NB4 (cell line): Measurements from ENCODE around the gene PIBF1.

Experiments used
- DNase-seq: peaks from one replicate; pipeline ENCODE4 v3.0.0; 2010; ENCODE audit warnings: low read depth
- H3K4me3 ChIP-seq: one replicate; pipeline ENCODE4 v1.5.1; 2011; ENCODE audit warnings: mild to moderate bottlenecking, low read depth, low read length, moderate library complexity
- MYC ChIP-seq: IDR thresholded peaks from 2 replicates; pipeline ENCODE4 v1.6.1; 2011; ENCODE audit warnings: low read depth, low read length
- POLR2A ChIP-seq: IDR thresholded peaks from 2 replicates; pipeline ENCODE4 v1.6.1; 2011; ENCODE audit warnings: mild to moderate bottlenecking; ENCODE audit not compliant: insufficient read length; ENCODE audit errors: extremely low read depth
- TF ChIP-seq, protein P1 (sequence below): IDR thresholded peaks from one replicate; pipeline ENCODE4 v1.5.1; 2012; ENCODE audit warnings: low read depth, low read length
- TF ChIP-seq, protein P2 (sequence below): IDR thresholded peaks from 2 replicates; pipeline ENCODE4 v1.6.1; 2011; ENCODE audit warnings: low read depth, low read length

The PIBF1 gene

DNA sequence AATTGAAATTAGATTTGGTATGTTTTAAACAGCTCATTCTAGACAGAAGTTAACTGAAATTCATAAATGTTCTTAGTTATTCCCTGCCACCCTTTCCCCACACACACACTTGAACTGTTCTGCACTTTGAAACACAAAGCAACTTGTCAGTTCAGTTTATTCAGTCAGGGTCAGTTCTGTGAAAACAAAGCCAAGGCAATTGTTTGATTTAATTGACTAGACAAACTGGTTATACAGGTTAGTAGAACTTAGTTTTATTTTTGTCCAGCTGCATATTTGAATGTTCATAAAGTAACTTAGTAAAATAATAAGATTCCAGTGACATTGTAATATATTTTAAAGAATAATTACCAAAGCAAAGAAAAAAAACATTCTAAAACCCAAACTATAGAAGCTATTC lies 178.6 kb downstream of the PIBF1 start:
- TF ChIP-seq, protein P1, sequence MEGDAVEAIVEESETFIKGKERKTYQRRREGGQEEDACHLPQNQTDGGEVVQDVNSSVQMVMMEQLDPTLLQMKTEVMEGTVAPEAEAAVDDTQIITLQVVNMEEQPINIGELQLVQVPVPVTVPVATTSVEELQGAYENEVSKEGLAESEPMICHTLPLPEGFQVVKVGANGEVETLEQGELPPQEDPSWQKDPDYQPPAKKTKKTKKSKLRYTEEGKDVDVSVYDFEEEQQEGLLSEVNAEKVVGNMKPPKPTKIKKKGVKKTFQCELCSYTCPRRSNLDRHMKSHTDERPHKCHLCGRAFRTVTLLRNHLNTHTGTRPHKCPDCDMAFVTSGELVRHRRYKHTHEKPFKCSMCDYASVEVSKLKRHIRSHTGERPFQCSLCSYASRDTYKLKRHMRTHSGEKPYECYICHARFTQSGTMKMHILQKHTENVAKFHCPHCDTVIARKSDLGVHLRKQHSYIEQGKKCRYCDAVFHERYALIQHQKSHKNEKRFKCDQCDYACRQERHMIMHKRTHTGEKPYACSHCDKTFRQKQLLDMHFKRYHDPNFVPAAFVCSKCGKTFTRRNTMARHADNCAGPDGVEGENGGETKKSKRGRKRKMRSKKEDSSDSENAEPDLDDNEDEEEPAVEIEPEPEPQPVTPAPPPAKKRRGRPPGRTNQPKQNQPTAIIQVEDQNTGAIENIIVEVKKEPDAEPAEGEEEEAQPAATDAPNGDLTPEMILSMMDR, result no peak
- no peak for TF ChIP-seq MYC
- TF ChIP-seq POLR2A, result no peak
- TF ChIP-seq, protein P2, sequence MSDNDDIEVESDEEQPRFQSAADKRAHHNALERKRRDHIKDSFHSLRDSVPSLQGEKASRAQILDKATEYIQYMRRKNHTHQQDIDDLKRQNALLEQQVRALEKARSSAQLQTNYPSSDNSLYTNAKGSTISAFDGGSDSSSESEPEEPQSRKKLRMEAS, result no peak
- H3K4me3 ChIP-seq, result no peak overlapping the region
- DNase-seq, result no peak

- DNase-seq, result peak; percentile 20
- H3K4me3 ChIP-seq, result no peak overlapping the region
- TF ChIP-seq, protein P1, result no peak
- TF ChIP-seq, protein P2, result no peak
- TF ChIP-seq POLR2A, result no peak
- TF ChIP-seq MYC, result no peak
Observed at GRCh38 chr13:72963762-72964161, 181.8 kb downstream of the PIBF1 start.

GRCh38 chr13:72970301-72970880 lies 188.5 kb downstream of the PIBF1 start:
- DNase-seq, result no peak
- no peak overlapping the region for H3K4me3 ChIP-seq
- TF ChIP-seq, protein P2, result no peak
- TF ChIP-seq POLR2A (no peak), MYC (no peak)
- TF ChIP-seq, protein P1, result no peak

- no peak for DNase-seq
- no peak overlapping the region for H3K4me3 ChIP-seq
- TF ChIP-seq, protein P1, result no peak
- no peak for TF ChIP-seq MYC
- TF ChIP-seq, protein P2, result no peak
- no peak for TF ChIP-seq POLR2A
Observed at GRCh38 chr13:72970956-72971355, 189.0 kb downstream of the PIBF1 start.

GRCh38 chr13:72973234-72973633 lies 191.3 kb downstream of the PIBF1 start:
- DNase-seq, result no peak
- H3K4me3 ChIP-seq, result no peak overlapping the region
- TF ChIP-seq POLR2A (no peak), MYC (no peak)
- TF ChIP-seq, protein P2, result no peak
- TF ChIP-seq, protein P1, result no peak
